Calu3 (cell line): ENCODE results near the gene TUBB2A. TPM values are rescaled to one million over a fixed set of nuclear protein-coding genes. Genes with fewer than 3 reads are reported as not detected.

Experiments
- BruUV-seq: library from RNA; stranded (reverse); fragments of 400-500 nt; replicated peaks from 2 replicates; lab custom pipeline; 2021; lab: Mats Ljungman, UMichigan
- CTCF ChIA-PET: fragments of 300-600 bp; sonication (Branson Sonifier 250); formaldehyde crosslinking; loops from one replicate; lab custom pipeline; 2022; ENCODE audit warnings: antibody characterized with exemption; lab: Charles Lee
- DNase-seq: peaks from one replicate; pipeline ENCODE4 v3.0.0; 2022
- H3K27ac Mint-ChIP-seq: one replicate; pipeline ENCODE4 v1.8.0; 2022; ENCODE audit warnings: mixed read lengths; ENCODE audit not compliant: unreplicated experiment
- H3K27me3 Mint-ChIP-seq: one replicate; pipeline ENCODE4 v1.8.0; 2022; ENCODE audit warnings: mixed read lengths; ENCODE audit not compliant: unreplicated experiment
- H3K36me3 Mint-ChIP-seq: one replicate; pipeline ENCODE4 v1.8.0; 2022; ENCODE audit warnings: mild to moderate bottlenecking, moderate library complexity, mixed read lengths; ENCODE audit not compliant: insufficient read depth, unreplicated experiment
- H3K4me1 Mint-ChIP-seq: one replicate; pipeline ENCODE4 v1.8.0; 2022; ENCODE audit warnings: mild to moderate bottlenecking, low read depth, mixed read lengths; ENCODE audit not compliant: unreplicated experiment
- H3K4me3 Mint-ChIP-seq: one replicate; pipeline ENCODE4 v1.8.0; 2022; ENCODE audit warnings: mild to moderate bottlenecking, low read depth, moderate library complexity, mixed read lengths; ENCODE audit not compliant: unreplicated experiment
- H3K9me3 Mint-ChIP-seq: one replicate; pipeline ENCODE4 v1.8.0; 2022; ENCODE audit warnings: low read depth, mixed read lengths; ENCODE audit not compliant: unreplicated experiment
- CTCF ChIP-seq: fragments of 200-600 bp; IDR thresholded peaks from one replicate; pipeline ENCODE4 v1.8.0; 2022; ENCODE audit warnings: antibody characterized with exemption; ENCODE audit not compliant: unreplicated experiment
- intact Hi-C: fragments of 100-400 bp; cut with micrococcal nuclease; formaldehyde crosslinking; loops from one replicate; pipeline ENCODE4 v1.10.0; 2022; ENCODE audit not compliant: unreplicated experiment
- total RNA-seq: library from RNA; stranded (reverse); gene quantifications from 2 replicates; pipeline ENCODE4 v1.2.3, GENCODE V29; 2022

TUBB2A gene
- total RNA-seq, 1 experiment from 2014 or later: 17.6 TPM

DNA sequence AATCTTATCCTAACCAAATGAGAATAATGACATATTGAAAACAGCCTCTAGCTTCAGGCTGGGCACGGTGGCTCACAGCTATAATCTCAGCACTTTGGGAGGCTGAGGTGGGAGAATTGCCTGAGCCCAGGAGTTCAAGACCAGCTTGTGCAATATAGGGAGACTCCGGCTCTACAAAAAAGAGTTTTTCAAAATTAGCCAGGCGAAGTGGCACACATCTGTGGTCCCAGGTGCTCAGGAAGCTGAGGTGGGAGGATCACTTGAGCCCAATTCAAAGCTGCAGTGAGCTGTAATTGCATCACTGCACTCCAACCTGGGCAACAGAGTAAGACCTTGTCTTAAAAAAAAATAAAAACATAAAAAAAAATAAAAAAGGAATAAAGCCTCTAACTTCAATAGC is 4.7 kb downstream of the TUBB2A start:
- peaks cover 18% of the 10 kb centered on the region for H3K36me3 Mint-ChIP-seq
- intact Hi-C loops: no loop called here
- H3K27ac Mint-ChIP-seq: no peak overlapping the region
- no peak for TF ChIP-seq CTCF
- H3K4me1 Mint-ChIP-seq: no peaks in the 10 kb centered on the region
- no peaks in the 10 kb centered on the region for H3K9me3 Mint-ChIP-seq
- DNase-seq: no peak
- no peaks in the 10 kb centered on the region for H3K27me3 Mint-ChIP-seq
- no TSS peak for BruUV-seq
- H3K4me3 Mint-ChIP-seq: no peak overlapping the region
- CTCF ChIA-PET: no interaction called here

DNA sequence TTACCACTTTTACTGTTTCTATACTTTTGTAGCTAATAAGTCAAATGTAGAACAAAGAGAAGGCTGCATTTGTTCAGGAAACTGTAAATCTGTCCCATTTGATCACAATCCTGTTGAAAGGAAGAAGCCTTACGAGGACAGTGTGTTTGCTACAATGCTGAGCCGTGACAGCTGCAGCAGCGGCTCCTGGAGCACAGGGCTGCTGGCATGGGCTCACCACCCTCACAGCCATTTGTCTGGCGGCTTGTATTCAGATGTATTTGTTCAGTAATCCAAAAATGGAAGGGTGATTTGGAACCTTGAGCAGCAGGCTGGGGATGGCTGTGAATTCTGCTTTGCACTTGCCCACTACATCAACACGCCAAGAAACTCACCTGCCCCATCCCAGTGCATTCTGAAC is 5.7 kb downstream of the TUBB2A start:
- no peak overlapping the region for H3K27ac Mint-ChIP-seq

GRCh38 chr6:3147914-3148757 is 9.2 kb downstream of the TUBB2A start:
- no peak overlapping the region for H3K4me3 Mint-ChIP-seq
- BruUV-seq: no TSS peak
- no peaks in the 10 kb centered on the region for H3K9me3 Mint-ChIP-seq
- no peak overlapping the region for H3K27ac Mint-ChIP-seq
- no peak for DNase-seq
- H3K36me3 Mint-ChIP-seq: peaks cover 5% of the 10 kb centered on the region
- intact Hi-C loops: no loop called here
- no peak for TF ChIP-seq CTCF
- CTCF ChIA-PET: interaction anchor here (0.7 kb wide), 1 partner anchor 104 kb away, joined by 3 read pairs; no protein-coding TSS in a partner anchor
- H3K4me1 Mint-ChIP-seq: no peaks in the 10 kb centered on the region
- H3K27me3 Mint-ChIP-seq: no peaks in the 10 kb centered on the region

More for the DNA sequence above, 5.7 kb downstream of the TUBB2A start:
- no peaks in the 10 kb centered on the region for H3K9me3 Mint-ChIP-seq
- no peak for DNase-seq
- TF ChIP-seq CTCF: no peak
- intact Hi-C loops: no loop called here
- H3K36me3 Mint-ChIP-seq: peaks cover 8% of the 10 kb centered on the region
- no peaks in the 10 kb centered on the region for H3K27me3 Mint-ChIP-seq
- no peak overlapping the region for H3K4me3 Mint-ChIP-seq
- CTCF ChIA-PET: no interaction called here
- H3K4me1 Mint-ChIP-seq: no peaks in the 10 kb centered on the region
- BruUV-seq: no TSS peak

GRCh38 chr6:3144571-3144970 is 12.8 kb downstream of the TUBB2A start:
- no peaks in the 10 kb centered on the region for H3K9me3 Mint-ChIP-seq
- H3K36me3 Mint-ChIP-seq: peaks cover 5% of the 10 kb centered on the region
- no peak for TF ChIP-seq CTCF
- intact Hi-C loops: no loop called here
- CTCF ChIA-PET: no interaction called here
- H3K27ac Mint-ChIP-seq: no peak overlapping the region
- DNase-seq: no peak
- no TSS peak for BruUV-seq
- H3K4me1 Mint-ChIP-seq: no peaks in the 10 kb centered on the region
- H3K27me3 Mint-ChIP-seq: no peaks in the 10 kb centered on the region
- no peak overlapping the region for H3K4me3 Mint-ChIP-seq
